ENCODE measurements around the gene PARD6B.

The PARD6B gene

DNA sequence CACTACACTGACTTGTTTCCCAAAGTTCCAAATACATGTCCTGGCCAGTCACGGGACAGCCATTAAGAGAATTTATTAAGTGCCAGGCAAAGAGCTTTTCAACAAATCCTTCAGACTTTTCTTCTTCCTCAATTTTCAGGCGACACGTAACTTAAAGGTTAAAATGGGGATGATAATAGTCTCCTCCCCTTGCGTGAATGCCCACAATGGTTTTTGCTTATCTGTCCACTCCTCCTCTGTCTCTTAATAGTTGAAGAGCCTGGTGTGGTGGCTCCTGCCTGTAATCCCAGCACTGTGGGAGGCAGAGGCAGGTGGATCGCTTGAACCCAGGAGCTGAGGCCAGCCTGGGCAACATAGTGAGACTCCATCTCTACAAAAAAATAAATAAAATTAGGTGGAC, 11.4 kb upstream of the PARD6B start:
- no peak for ATAC-seq
- TF ChIP-seq, protein P1, sequence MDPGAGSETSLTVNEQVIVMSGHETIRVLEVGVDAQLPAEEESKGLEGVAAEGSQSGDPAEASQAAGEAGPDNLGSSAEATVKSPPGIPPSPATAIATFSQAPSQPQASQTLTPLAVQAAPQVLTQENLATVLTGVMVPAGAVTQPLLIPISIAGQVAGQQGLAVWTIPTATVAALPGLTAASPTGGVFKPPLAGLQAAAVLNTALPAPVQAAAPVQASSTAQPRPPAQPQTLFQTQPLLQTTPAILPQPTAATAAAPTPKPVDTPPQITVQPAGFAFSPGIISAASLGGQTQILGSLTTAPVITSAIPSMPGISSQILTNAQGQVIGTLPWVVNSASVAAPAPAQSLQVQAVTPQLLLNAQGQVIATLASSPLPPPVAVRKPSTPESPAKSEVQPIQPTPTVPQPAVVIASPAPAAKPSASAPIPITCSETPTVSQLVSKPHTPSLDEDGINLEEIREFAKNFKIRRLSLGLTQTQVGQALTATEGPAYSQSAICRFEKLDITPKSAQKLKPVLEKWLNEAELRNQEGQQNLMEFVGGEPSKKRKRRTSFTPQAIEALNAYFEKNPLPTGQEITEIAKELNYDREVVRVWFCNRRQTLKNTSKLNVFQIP (CRISPR knock-in tag; IDR thresholded peaks at IDR 0.05; ENCODE audit: borderline replicate concordance, low read depth): no peak
- TF ChIP-seq CSDC2 (CRISPR knock-in tag; IDR thresholded peaks at IDR 0.05) (no peak), ESRRG (CRISPR knock-in tag; IDR thresholded peaks at IDR 0.05) (no peak), PPARA (CRISPR knock-in tag; IDR thresholded peaks at IDR 0.05; ENCODE audit: borderline replicate concordance) (no peak), SNAI2 (CRISPR knock-in tag; IDR thresholded peaks at IDR 0.05) (no peak), ZNF565 (CRISPR knock-in tag; conservative IDR thresholded peaks at IDR 0.05; ENCODE audit: low read depth) (no peak), TOX (CRISPR knock-in tag; IDR thresholded peaks at IDR 0.05; ENCODE audit: borderline replicate concordance) (no peak), ZC3H10 (CRISPR knock-in tag; IDR thresholded peaks at IDR 0.05) (no peak), ARNTL (CRISPR knock-in tag; IDR thresholded peaks at IDR 0.05; ENCODE audit: borderline replicate concordance, low read depth) (no peak), ZNF70 (CRISPR knock-in tag; IDR thresholded peaks at IDR 0.05) (no peak), TCF4 (CRISPR knock-in tag; IDR thresholded peaks at IDR 0.05; ENCODE audit: borderline replicate concordance) (no peak), ZFP30 (CRISPR knock-in tag; IDR thresholded peaks at IDR 0.05) (no peak), BACH2 (CRISPR knock-in tag; IDR thresholded peaks at IDR 0.05; ENCODE audit: borderline replicate concordance) (no peak)
- TF ChIP-seq, protein P2, sequence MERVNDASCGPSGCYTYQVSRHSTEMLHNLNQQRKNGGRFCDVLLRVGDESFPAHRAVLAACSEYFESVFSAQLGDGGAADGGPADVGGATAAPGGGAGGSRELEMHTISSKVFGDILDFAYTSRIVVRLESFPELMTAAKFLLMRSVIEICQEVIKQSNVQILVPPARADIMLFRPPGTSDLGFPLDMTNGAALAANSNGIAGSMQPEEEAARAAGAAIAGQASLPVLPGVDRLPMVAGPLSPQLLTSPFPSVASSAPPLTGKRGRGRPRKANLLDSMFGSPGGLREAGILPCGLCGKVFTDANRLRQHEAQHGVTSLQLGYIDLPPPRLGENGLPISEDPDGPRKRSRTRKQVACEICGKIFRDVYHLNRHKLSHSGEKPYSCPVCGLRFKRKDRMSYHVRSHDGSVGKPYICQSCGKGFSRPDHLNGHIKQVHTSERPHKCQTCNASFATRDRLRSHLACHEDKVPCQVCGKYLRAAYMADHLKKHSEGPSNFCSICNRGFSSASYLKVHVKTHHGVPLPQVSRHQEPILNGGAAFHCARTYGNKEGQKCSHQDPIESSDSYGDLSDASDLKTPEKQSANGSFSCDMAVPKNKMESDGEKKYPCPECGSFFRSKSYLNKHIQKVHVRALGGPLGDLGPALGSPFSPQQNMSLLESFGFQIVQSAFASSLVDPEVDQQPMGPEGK (CRISPR knock-in tag; IDR thresholded peaks at IDR 0.05; ENCODE audit: borderline replicate concordance): no peak
- TF ChIP-seq, protein P3, sequence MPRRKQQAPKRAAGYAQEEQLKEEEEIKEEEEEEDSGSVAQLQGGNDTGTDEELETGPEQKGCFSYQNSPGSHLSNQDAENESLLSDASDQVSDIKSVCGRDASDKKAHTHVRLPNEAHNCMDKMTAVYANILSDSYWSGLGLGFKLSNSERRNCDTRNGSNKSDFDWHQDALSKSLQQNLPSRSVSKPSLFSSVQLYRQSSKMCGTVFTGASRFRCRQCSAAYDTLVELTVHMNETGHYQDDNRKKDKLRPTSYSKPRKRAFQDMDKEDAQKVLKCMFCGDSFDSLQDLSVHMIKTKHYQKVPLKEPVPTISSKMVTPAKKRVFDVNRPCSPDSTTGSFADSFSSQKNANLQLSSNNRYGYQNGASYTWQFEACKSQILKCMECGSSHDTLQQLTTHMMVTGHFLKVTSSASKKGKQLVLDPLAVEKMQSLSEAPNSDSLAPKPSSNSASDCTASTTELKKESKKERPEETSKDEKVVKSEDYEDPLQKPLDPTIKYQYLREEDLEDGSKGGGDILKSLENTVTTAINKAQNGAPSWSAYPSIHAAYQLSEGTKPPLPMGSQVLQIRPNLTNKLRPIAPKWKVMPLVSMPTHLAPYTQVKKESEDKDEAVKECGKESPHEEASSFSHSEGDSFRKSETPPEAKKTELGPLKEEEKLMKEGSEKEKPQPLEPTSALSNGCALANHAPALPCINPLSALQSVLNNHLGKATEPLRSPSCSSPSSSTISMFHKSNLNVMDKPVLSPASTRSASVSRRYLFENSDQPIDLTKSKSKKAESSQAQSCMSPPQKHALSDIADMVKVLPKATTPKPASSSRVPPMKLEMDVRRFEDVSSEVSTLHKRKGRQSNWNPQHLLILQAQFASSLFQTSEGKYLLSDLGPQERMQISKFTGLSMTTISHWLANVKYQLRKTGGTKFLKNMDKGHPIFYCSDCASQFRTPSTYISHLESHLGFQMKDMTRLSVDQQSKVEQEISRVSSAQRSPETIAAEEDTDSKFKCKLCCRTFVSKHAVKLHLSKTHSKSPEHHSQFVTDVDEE (CRISPR knock-in tag; IDR thresholded peaks at IDR 0.05): no peak
- TF ChIP-seq, protein P4, sequence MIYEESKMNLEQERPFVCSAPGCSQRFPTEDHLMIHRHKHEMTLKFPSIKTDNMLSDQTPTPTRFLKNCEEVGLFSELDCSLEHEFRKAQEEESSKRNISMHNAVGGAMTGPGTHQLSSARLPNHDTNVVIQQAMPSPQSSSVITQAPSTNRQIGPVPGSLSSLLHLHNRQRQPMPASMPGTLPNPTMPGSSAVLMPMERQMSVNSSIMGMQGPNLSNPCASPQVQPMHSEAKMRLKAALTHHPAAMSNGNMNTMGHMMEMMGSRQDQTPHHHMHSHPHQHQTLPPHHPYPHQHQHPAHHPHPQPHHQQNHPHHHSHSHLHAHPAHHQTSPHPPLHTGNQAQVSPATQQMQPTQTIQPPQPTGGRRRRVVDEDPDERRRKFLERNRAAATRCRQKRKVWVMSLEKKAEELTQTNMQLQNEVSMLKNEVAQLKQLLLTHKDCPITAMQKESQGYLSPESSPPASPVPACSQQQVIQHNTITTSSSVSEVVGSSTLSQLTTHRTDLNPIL (CRISPR knock-in tag; IDR thresholded peaks at IDR 0.05; ENCODE audit: low read depth): no peak

DNA sequence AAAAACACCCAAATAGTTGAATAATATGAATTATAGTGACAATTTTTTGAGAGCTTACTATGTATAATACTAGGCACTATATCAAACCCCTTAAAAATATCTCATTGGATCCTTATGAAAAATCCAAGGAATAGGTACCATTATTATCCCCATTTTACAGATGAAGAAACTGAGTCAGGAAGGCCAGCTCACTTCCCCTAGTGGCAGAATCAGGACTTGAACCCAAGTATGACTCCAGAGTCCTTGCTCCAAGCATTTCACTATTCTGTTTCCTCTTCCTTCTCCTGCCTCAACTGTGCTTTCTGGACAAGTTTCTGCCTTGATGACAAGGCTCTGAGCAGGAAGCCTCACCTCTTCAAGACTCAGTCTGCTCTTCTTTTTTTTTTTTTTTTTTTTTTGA, 10.8 kb upstream of the PARD6B start:
- TF ChIP-seq TOX (CRISPR knock-in tag; IDR thresholded peaks at IDR 0.05; ENCODE audit: borderline replicate concordance): no peak
- TF ChIP-seq ZFP30 (CRISPR knock-in tag; IDR thresholded peaks at IDR 0.05): no peak
- no peak for TF ChIP-seq TCF4 (CRISPR knock-in tag; IDR thresholded peaks at IDR 0.05; ENCODE audit: borderline replicate concordance)
- no peak for TF ChIP-seq CSDC2 (CRISPR knock-in tag; IDR thresholded peaks at IDR 0.05)
- TF ChIP-seq ZC3H10 (CRISPR knock-in tag; IDR thresholded peaks at IDR 0.05): no peak
- no peak for TF ChIP-seq ARNTL (CRISPR knock-in tag; IDR thresholded peaks at IDR 0.05; ENCODE audit: borderline replicate concordance, low read depth)
- no peak for TF ChIP-seq ZFP3 (CRISPR knock-in tag; IDR thresholded peaks at IDR 0.05)
- TF ChIP-seq, protein P3 (CRISPR knock-in tag; IDR thresholded peaks at IDR 0.05): no peak
- TF ChIP-seq, protein P5, sequence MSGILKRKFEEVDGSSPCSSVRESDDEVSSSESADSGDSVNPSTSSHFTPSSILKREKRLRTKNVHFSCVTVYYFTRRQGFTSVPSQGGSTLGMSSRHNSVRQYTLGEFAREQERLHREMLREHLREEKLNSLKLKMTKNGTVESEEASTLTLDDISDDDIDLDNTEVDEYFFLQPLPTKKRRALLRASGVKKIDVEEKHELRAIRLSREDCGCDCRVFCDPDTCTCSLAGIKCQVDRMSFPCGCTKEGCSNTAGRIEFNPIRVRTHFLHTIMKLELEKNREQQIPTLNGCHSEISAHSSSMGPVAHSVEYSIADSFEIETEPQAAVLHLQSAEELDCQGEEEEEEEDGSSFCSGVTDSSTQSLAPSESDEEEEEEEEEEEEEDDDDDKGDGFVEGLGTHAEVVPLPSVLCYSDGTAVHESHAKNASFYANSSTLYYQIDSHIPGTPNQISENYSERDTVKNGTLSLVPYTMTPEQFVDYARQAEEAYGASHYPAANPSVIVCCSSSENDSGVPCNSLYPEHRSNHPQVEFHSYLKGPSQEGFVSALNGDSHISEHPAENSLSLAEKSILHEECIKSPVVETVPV (CRISPR knock-in tag; IDR thresholded peaks at IDR 0.05): no peak
- TF ChIP-seq, protein P1 (CRISPR knock-in tag; IDR thresholded peaks at IDR 0.05; ENCODE audit: borderline replicate concordance, low read depth): no peak
- TF ChIP-seq, protein P4 (CRISPR knock-in tag; IDR thresholded peaks at IDR 0.05; ENCODE audit: low read depth): no peak
- TF ChIP-seq ZNF8 (CRISPR knock-in tag; IDR thresholded peaks at IDR 0.05): no peak
- TF ChIP-seq ESRRG (CRISPR knock-in tag; IDR thresholded peaks at IDR 0.05): no peak
- TF ChIP-seq ZNF70 (CRISPR knock-in tag; IDR thresholded peaks at IDR 0.05): no peak
- no peak for TF ChIP-seq PPARA (CRISPR knock-in tag; IDR thresholded peaks at IDR 0.05; ENCODE audit: borderline replicate concordance)
- no peak for TF ChIP-seq BACH2 (CRISPR knock-in tag; IDR thresholded peaks at IDR 0.05; ENCODE audit: borderline replicate concordance)
- ATAC-seq: no peak
